GM21619 (cell line): ENCODE data around the gene MDC1.

Experiments used
- ATAC-seq: cut with Tn5 transposase; IDR thresholded peaks from one replicate; pipeline ENCODE4 v1.9.1; 2021; ENCODE audit not compliant: unreplicated experiment

The MDC1 gene

GRCh38 chr6:30748851-30749540 is 31.9 kb upstream of the MDC1 start:
- no peak for ATAC-seq

DNA sequence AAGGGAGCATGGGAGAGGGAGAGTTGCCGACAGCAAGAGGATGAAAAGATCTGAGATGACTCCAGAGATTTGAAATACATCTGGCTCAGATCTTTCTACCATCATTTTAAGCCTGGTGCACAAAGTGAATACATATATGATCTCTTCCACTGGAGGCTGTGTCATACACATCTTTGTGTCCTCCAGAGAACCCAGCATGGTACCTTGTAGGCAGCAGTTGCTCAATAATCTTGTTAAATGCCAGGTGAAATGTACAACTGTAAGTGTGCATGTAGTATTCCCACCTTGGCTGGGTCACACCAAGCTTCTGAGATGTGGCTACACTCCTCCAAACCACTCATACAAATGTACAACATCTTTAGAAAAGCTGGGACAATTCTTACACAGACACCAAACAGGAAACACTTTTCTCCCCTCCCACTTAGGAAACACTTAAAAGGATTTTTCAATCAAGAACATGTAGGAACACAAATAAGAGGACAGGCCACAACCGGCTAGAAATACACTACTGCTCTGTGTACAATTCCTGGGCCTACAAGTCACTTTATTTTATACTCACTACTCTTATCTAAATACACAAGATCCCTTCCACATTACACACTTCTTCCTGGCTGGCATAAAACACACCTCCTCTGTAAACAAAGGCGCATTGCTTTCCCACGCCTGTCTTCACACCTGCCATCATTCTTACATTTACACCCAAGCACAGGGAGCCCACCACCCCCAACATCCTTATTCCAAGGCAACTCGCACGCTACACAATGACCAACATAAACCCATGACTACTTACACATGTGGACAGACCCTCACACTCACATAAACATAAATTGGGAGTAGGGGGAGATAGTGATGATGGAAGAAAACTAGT is 31.1 kb upstream of the MDC1 start:
- ATAC-seq = no peak

- ATAC-seq = no peak
Measured at GRCh38 chr6:30747300-30747687, 30.2 kb upstream of the MDC1 start.

GRCh38 chr6:30744054-30744805 is 27.1 kb upstream of the MDC1 start, which contains the start of gene IER3:
Gene IER3, minus strand, starts transcription at chr6:30744547. Its CDS starts 29 bp downstream, at chr6:30744518.
- ATAC-seq = no peak

DNA sequence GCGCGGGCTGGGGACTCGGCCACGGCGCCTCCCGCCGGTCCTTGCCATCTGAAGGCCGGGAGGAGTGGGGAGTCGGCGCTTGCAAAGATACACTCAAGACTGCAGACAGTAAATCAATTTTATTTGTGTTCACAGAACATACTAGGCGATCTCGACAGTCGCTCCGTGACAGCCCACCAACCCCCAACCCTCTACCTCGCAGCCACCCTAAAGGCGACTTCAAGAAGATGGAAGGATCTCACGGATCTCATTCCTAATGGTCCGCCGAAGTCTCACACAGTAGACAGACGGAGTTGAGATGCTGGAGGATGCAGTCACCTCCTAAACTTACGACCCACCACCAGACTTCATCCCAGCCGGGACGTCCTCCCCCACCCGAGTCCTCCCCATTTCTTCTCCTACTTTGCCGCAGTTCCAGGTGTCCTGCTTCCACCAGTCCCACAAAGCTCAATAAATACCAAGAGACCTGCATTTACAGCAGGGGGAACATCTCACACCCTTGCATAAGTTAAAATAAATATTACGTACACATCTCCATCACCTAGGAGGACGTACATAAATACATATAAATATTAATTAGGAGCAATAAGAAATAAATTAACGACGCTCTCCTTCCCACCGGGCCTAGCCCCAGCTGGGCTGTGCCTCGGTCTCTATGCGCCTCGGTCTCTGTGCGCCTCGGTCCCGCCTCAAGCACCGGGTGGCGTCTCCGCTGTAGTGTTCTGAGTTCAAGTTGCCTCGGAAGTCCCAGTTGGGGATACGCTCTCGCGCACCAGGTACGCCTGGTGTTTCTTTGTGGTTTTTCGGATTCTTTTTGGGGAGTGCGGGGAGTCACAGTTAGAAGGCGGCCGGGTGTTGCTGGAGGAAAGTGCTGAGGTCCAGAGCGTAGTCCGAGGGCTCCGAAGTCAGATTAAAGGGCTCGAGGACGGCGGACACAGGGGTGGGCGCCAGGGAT is 26.3 kb upstream of the MDC1 start:
- no peak for ATAC-seq

DNA sequence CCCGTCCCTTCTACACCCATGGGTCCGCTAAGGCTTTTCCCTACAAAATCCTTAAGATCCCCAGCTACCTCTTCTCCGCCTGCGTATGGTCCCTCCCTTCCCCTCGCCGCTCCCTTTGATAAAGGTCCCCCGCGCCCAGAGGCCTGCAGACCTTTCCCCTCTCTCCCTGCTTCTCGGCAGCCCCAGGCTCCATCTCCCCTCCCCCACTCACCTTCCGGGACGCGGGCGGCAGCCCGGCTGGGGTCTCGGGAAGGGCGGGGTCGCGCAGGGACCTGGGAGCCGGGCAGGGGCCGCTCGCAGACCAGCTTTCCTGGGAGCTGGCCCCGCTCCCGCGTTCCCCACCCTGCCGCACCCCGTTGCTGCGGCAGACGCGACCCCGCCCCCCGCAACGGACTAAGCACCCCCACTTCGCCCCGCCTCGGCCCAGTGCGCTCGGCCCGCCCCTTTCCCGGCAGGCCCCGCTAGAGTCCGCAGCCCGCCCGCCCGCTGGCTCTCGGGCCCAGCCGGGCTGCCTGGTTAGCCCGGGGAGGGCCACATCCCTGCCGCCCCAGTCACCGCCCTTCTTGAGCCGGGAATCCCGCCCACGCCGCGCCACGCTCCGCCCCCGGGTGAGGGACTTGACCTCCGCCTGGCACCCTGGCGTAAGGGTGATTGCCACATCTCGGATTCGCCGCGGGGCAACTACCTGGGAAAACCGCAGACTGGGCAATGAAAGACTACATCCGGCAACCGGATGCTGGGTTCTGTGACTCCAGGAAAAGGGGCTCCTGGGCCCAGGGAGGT is 25.4 kb upstream of the MDC1 start, which contains the start of gene FLOT1:
Gene FLOT1, minus strand, starts transcription at position 372 of the 783 bp plus-strand sequence. CDS start 498 bp downstream, outside the sequence.
- peak; percentile 65 for ATAC-seq

GRCh38 chr6:30741789-30742315 is 24.8 kb upstream of the MDC1 start:
- peak; percentile 1 for ATAC-seq

GRCh38 chr6:30741063-30741779 is 24.1 kb upstream of the MDC1 start:
- ATAC-seq = no peak

GRCh38 chr6:30740540-30740870 is 23.4 kb upstream of the MDC1 start:
- ATAC-seq = no peak

DNA sequence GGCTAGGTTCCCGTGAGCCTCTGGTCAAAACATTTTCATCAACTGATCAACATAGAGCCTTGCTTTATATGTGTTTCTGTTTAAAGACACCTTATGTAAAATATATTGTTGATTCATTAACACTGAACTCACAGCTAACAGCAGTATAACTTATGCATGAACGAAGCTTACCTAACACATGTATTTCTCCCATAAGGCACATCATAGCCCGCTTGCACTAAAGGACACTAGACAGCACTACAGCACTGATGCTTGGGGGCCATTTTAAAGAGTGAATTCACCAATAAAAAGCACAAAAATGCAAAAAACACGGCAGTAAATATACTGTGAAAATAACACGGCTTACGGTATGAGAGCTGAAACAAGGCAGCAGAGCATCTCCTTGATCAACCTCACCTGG is 21.5 kb upstream of the MDC1 start:
- no peak for ATAC-seq

GRCh38 chr6:30735668-30736314 is 18.7 kb upstream of the MDC1 start:
- no peak for ATAC-seq

GRCh38 chr6:30732237-30732943 is 15.3 kb upstream of the MDC1 start:
- no peak for ATAC-seq

GRCh38 chr6:30730601-30731435 is 13.7 kb upstream of the MDC1 start:
- ATAC-seq = peak; percentile 53

GRCh38 chr6:30727920-30728553 is 11.0 kb upstream of the MDC1 start:
- ATAC-seq = no peak

GRCh38 chr6:30726506-30727413 is 9.7 kb upstream of the MDC1 start:
- ATAC-seq = no peak
